ENCODE data around the gene TSPAN32.
"Not testable (repeated sequence)": the region's sequence is repeated elsewhere in the genome, so short reads cannot be mapped to it uniquely, and the experiment has no call there.

The TSPAN32 gene

GRCh38 chr11:2316169-2316962, 14.6 kb downstream of the TSPAN32 start:
- DNase-seq: no peak

GRCh38 chr11:2316963-2317244, 15.1 kb downstream of the TSPAN32 start:
- no peak for DNase-seq

GRCh38 chr11:2317354-2318050, 15.7 kb downstream of the TSPAN32 start:
- DNase-seq: no peak

- DNase-seq: no peak
Measured at GRCh38 chr11:2318123-2318522, 16.3 kb downstream of the TSPAN32 start.

- DNase-seq: no peak
Measured at GRCh38 chr11:2318707-2319106, 16.9 kb downstream of the TSPAN32 start.

- DNase-seq: no peak
Measured at GRCh38 chr11:2319791-2320472, 18.1 kb downstream of the TSPAN32 start.

GRCh38 chr11:2320568-2321310, 18.9 kb downstream of the TSPAN32 start:
- DNase-seq: no peak

- DNase-seq: no peak
Measured at GRCh38 chr11:2321311-2321683, 19.5 kb downstream of the TSPAN32 start.

GRCh38 chr11:2325123-2325522, 23.3 kb downstream of the TSPAN32 start:
- no peak for DNase-seq

- DNase-seq: no peak
Measured at GRCh38 chr11:2325719-2326118, 23.9 kb downstream of the TSPAN32 start.

- DNase-seq: no peak
Measured at GRCh38 chr11:2327032-2327431, 25.2 kb downstream of the TSPAN32 start.

GRCh38 chr11:2328021-2328420, 26.2 kb downstream of the TSPAN32 start:
- DNase-seq: no peak

- DNase-seq: no peak
Measured at GRCh38 chr11:2328656-2329354, 27.0 kb downstream of the TSPAN32 start.

GRCh38 chr11:2329551-2329950, 27.7 kb downstream of the TSPAN32 start:
- DNase-seq: no peak

- DNase-seq: no peak
Measured at GRCh38 chr11:2330696-2331095, 28.9 kb downstream of the TSPAN32 start.

GRCh38 chr11:2331404-2331803, 29.6 kb downstream of the TSPAN32 start:
- DNase-seq: no peak

- not testable (repeated sequence) for DNase-seq
Measured at GRCh38 chr11:2332569-2332968, 30.8 kb downstream of the TSPAN32 start.

GRCh38 chr11:2333486-2334205, 31.8 kb downstream of the TSPAN32 start:
- not testable (repeated sequence) for DNase-seq

GRCh38 chr11:2335286-2335685, 33.5 kb downstream of the TSPAN32 start:
- DNase-seq: not testable (repeated sequence)

GRCh38 chr11:2338760-2339159, 36.9 kb downstream of the TSPAN32 start:
- not testable (repeated sequence) for DNase-seq

- no peak for DNase-seq
Measured at GRCh38 chr11:2342557-2342956, 40.7 kb downstream of the TSPAN32 start.

GRCh38 chr11:2342981-2343380, 41.2 kb downstream of the TSPAN32 start:
- no peak for DNase-seq

Measured in activated CD4-positive, alpha-beta T cell treated with anti-CD3 and anti-CD28 coated beads, Interleukin-2, amount 50 U/mL, for 48 hours (primary cell).